Skin epidermis (tissue), 12 donors: ENCODE results near the gene HSPA6.
"Not testable (repeated sequence)": the region's sequence is repeated elsewhere in the genome, so short reads cannot be mapped to it uniquely, and the experiment has no call there.

Experiments used
- H3K27ac ChIP-seq, 21 experiments: fragments of 200-600 bp; sonication (generic) in 11 of 21; one replicate each; pipeline ENCODE4 v1.5.0; 2020; ENCODE audit warnings: mild to moderate bottlenecking in 3 of 21, inconsistent platforms in 2 of 21, moderate library complexity in 2 of 21
- H3K4me3 ChIP-seq, 7 experiments: fragments of 200-600 bp; sonication (generic) in 2 of 7; one replicate each; pipeline ENCODE4 v1.5.0; 2020; ENCODE audit warnings: inconsistent platforms in 2 of 7, mild to moderate bottlenecking in 2 of 7, moderate library complexity in 1 of 7

The HSPA6 gene

DNA sequence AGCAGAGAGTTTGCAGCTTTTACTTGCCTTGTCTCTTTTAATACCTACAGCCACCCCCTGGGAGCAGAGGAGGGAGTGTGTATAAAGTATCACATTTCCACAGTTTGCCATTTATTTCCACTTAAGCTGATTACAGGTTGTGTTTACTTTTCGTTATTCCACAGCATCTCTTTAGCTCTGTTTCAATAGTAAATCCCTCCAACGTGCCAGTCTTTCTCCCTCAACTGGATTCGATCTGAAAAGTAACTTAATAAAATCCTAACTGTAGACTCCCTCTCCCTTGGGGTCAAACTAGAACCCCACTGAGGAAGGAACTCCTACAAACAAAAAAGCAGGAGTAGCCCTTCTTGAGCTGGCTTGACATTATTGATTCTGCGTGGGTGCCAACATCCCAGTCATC is 22.2 kb upstream of the HSPA6 start:
- Histone ChIP-seq H3K4me3 (no peak overlapping the region), H3K27ac (peak overlapping the region in 1 of 21 experiments; percentile 6)

DNA sequence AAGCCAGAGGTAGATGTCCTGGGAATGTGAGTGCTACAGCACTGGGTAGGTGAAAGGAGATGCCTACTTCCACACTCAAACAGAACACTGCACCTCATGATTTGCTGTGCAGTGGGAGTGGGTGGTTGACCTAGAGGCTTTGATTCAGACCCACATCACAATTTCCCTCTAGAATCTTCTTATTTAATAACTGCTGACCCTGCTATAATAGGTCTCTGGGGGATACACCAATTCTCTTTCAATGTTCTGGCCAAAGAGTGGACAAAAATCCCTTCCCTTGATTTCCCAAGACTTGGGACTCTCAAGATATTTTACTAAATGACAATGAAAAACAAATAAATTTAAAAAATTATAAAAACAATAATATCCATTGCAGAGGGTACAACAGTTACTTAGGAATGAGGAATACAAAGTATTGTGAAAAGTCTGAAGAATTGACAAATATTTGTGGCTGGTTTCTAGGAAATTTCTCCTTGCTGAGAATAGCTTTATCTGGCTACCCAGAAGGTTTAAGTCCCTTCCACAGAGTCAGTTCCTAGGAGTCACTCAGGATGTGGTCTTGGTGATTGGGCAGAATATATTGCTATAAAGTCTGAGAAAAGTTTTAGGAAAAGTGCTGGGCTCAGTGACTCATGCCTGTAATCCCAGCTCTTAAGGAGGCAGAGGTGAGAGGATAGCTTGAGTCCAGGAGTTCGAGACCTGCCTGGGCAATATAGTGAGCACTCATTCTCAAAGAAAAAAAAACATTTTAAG is 21.5 kb upstream of the HSPA6 start:
- Histone ChIP-seq H3K27ac (peak overlapping the region in 1 of 21 experiments; percentile 6), H3K4me3 (no peak overlapping the region)

DNA sequence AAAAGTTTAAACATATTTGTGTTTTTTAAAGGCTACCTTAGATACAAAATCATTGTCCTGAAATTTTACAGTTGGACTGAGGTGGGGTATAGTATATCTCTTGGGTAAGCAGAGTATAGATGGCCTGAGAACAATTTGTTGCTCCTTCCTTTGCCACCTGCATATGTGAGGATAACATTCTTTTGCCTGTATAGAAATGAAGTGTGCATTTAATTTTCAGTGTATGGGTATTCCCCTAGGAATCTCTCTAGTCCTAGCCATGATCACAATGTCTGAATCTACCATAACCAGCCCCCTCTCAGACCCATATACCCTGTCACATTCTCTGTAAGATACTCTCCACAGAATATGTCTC is 21.0 kb upstream of the HSPA6 start:
- H3K27ac ChIP-seq = no peak overlapping the region
- H3K4me3 ChIP-seq = no peak overlapping the region

DNA sequence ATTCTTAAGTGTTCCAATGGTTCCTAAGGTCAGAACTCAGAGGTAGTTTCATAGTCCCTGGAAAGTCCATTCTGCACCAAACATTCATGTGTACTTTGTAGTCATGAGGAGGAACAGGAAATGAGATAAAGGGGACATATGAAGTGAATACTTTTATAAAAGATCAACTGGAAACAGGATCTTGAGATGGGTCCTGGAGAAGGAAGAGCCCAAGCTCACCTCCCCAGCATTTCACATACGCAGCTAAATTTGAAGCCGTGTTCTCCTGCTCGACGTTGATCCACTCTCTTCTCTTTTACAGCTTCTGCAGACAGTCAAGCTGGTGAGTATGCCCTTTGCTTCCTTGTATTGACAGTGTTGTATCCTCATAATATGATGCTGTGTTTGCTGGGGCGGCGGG is 18.7 kb upstream of the HSPA6 start:
- Histone ChIP-seq H3K4me3 (peak overlapping the region in 4 of 7 experiments; percentile 0 to 26 (median 20)), H3K27ac (peak overlapping the region in 18 of 21 experiments; percentile 11 to 80 (median 48))

DNA sequence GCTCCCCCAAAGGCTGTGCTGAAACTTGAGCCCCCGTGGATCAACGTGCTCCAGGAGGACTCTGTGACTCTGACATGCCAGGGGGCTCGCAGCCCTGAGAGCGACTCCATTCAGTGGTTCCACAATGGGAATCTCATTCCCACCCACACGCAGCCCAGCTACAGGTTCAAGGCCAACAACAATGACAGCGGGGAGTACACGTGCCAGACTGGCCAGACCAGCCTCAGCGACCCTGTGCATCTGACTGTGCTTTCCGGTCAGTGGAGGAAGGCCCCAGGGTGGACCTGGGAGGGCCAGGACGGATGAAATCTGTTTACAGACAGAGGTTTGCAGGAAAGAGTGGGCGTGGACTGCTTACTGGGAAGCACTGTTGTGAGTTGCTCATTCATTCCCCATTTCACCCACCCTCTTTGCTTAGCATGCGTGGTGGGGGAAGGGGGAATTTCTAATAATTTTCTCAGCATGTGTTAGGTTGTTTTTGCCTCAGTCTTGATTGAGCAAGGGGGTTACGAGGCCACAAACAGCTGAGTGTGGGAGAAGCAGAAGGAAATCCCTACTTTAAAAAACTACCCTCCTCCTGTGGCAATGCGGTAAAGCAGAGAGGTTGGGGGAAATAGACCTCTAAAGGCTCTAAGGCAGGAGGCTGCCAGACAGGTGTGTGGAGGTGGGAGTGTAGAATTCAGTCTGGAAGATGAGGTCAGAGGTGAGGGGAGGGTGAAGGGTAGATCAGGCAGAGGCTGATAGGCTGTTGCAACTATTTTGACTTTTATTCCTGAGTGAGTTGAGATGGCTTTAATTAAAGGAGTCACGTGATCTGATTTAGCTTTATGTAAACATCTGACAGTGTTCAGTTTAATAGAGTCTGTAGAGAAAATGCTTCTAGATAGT is 17.8 kb upstream of the HSPA6 start:
- peak overlapping the region in 6 of 7 experiments; percentile 2 to 26 (median 16) for H3K4me3 ChIP-seq
- peak overlapping the region in 15 of 21 experiments; percentile 15 to 80 (median 54) for H3K27ac ChIP-seq

DNA sequence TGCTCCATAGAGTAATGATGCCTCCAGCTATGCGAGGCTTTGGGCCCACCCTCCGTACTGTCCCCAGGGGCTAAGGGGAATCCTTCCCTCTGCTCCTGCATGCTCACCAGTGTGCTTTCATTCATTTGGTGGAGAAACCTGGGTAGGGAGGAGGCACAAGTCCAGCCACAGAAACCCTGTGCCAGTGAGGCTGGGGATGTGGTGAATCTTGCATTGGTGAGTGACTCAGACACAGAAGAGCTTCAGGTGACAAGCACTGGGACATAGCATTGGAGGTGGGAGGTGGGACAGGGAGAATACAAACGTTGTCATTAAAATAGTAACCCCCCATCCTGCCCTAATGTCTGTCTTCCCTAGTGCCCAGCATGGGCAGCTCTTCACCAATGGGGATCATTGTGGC is 13.9 kb upstream of the HSPA6 start:
- H3K27ac ChIP-seq = no peak overlapping the region
- no peak overlapping the region for H3K4me3 ChIP-seq

DNA sequence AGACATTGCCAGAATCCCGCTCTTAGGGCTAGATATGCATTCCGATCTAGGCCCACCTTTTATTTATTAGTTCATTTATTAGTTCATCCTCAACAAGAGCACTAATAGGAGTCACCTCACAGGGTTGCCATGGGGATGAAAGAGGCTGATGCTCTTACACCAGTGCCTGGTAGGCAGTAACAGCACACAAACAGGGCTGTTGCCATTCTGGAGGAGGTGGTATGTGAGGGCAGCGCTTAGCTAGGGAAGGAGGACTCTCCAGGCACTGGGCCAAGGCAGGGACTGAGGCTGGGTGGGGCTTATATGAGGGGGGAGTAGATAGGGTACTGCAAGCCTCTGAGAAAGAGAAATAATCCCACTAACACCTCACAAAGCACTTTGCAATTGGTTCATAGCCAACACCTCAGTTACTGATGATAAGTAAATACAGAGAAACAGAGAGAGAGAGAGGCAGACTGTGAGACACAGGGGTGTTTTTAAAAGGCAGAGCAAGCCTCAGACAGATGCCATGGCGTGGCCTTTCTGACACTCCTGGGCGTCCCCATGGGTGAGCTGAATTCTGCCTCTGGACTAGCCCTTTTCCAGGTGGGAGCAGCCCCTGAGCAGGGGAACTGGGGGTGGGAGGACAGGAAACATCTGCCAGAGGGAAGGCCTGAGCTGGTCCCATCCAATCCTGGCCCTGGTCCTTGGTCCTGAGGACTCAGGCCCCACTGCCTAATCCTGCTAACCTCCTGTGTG is 13.2 kb upstream of the HSPA6 start:
- no peak overlapping the region for H3K27ac ChIP-seq

DNA sequence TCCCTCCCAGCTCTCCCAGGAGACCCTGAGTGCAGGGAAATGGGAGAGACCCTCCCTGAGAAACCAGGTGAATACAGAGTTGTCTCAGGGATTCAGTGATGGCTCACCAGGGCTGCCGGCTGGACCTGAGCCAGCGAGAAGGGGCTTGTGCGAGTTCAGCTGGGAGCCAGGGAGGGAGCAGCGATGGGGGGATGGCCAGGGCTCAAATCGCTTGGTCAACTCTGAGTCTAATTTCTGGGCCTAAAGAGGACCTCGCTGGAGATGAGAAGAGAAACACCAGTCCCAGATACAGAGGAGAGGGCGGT is 12.6 kb upstream of the HSPA6 start:
- Histone ChIP-seq H3K4me3 (no peak overlapping the region), H3K27ac (no peak overlapping the region)

More for the DNA sequence above, 13.2 kb upstream of the HSPA6 start:
- H3K4me3 ChIP-seq = no peak overlapping the region

DNA sequence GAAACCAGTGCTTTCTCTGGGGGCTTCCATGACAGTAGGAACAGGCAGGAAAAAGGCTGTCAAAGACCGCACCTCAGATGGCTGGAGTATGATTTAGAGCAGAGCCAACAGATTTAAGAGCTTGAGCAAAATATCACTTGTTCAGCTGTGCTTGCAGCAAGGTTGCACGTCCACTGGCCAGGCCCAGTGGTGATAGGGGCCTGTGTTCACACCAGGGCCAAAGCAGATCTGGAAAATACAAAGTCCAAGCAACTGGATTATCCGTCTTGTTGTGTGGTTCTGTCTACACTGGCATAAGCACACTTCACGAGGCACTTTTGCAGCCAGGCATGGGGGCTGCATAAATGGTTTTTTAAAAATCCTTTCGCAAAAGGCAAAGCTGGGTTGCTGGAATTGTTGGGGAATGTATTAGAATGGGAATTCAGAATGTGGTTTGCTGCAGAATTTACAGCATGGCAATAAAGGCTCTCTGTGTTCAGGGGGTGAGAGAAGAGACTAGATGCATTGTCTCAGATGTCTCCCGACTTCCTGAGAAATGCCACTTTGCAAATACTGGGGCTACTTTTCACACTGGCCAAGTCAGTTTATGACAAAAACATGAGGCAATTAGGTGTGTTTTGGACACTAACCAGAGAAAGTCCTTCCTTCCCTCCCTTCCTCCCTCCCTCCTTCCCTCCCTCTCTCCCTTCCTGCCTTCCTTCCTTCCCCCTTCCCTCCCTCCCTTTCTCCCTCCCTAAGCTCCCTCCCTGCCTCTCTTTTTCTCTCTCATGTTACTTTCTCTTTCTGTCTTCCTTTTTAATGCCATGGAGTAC is 11.5 kb upstream of the HSPA6 start:
- H3K4me3 ChIP-seq = not testable (repeated sequence)
- H3K27ac ChIP-seq = peak overlapping the region in 1 of 21 experiments; percentile 16

DNA sequence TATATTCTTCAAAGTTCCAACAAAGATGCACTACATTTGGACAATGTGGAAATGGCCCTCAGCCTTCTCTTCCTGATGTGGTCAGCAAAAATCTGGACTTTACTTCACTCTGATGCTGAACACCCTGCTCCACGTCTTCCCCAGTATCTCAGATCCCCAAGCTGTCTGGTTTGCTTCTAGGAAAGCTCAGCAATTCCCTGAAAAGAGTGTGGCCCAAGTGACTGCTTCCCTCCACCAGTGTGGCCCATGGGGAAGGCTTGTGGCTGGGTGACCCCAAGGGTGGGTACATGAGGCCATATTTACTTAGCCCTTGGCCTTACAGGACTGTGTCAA is 10.9 kb upstream of the HSPA6 start:
- peak overlapping the region in 4 of 21 experiments; percentile 1 to 62 (median 53) for H3K27ac ChIP-seq

DNA sequence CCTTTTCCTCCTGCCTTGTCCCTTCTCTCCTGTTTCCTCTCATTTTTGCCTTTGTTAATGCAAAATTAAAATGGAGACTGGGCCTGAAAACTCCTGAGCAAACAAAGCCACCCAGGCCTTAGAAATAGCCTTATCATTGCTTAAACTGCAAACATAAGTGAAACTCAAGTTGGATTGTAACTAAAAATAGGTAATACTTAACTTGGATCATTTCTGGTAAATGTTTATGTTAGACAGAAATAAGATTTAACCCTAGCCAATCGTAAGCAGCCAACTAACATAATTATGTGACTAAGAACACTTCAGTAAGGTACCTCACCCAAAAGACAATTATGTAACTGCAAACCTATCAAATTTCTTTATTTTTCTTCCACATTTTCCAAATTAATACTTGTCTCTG is 10.4 kb upstream of the HSPA6 start:
- H3K27ac ChIP-seq = peak overlapping the region in 4 of 21 experiments; percentile 1 to 62 (median 53)

More for the DNA sequence above, 10.9 kb upstream of the HSPA6 start:
- not testable (repeated sequence) for H3K4me3 ChIP-seq

DNA sequence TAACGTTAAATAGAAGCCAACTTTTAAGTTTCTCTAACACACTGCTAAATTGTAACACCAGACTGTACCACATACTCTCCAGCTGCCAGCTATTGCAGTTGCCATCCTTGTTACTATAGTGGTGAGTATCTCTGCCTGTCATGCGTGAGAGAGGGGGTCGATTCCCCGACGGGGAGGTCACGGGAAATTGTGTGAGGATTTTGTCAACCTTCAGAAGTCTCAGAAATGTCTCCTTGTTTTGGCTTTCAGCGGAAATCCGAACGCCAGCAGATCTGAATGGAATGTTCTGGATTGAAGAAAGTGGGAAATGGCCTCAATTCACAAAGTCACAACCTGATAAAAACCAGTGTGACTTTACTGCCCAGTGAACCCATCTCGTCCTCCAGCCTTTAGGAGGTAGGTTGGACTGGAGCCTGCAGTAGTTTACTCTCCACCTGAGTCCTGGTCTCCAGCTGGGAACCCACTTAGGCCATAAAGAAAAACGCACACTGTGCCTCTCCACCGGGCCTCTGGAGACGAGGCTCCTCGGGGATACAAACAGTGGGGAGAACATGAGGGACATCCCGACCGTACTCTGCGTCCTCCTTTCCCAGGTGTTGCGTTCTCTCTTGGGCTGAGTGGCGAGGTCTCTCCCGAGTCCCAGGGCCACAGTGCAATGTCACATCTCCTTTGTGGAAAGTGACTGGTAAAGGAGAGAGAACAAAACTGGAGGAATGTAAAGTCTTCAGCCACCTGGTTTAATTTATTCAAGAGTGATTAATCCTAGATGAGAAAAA is 1.1 kb upstream of the HSPA6 start:
- H3K4me3 ChIP-seq = peak overlapping the region in 5 of 7 experiments; percentile 42 to 67 (median 54)
- peak overlapping the region in 9 of 21 experiments; percentile 62 to 94 (median 80) for H3K27ac ChIP-seq

More for the DNA sequence above, 10.4 kb upstream of the HSPA6 start:
- not testable (repeated sequence) for H3K4me3 ChIP-seq

DNA sequence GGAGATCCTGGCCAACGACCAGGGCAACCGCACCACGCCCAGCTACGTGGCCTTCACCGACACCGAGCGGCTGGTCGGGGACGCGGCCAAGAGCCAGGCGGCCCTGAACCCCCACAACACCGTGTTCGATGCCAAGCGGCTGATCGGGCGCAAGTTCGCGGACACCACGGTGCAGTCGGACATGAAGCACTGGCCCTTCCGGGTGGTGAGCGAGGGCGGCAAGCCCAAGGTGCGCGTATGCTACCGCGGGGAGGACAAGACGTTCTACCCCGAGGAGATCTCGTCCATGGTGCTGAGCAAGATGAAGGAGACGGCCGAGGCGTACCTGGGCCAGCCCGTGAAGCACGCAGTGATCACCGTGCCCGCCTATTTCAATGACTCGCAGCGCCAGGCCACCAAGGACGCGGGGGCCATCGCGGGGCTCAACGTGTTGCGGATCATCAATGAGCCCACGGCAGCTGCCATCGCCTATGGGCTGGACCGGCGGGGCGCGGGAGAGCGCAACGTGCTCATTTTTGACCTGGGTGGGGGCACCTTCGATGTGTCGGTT is 477 bp downstream of the HSPA6 start:
- Histone ChIP-seq H3K4me3 (peak overlapping the region; percentile 42 to 80 (median 61)), H3K27ac (peak overlapping the region in 12 of 21 experiments; percentile 38 to 89 (median 50))

DNA sequence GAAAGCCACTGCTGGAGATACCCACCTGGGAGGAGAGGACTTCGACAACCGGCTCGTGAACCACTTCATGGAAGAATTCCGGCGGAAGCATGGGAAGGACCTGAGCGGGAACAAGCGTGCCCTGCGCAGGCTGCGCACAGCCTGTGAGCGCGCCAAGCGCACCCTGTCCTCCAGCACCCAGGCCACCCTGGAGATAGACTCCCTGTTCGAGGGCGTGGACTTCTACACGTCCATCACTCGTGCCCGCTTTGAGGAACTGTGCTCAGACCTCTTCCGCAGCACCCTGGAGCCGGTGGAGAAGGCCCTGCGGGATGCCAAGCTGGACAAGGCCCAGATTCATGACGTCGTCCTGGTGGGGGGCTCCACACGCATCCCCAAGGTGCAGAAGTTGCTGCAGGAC is 981 bp downstream of the HSPA6 start:
- peak overlapping the region in 6 of 7 experiments; percentile 51 to 80 (median 64) for H3K4me3 ChIP-seq
- peak overlapping the region in 9 of 21 experiments; percentile 9 to 55 (median 43) for H3K27ac ChIP-seq

DNA sequence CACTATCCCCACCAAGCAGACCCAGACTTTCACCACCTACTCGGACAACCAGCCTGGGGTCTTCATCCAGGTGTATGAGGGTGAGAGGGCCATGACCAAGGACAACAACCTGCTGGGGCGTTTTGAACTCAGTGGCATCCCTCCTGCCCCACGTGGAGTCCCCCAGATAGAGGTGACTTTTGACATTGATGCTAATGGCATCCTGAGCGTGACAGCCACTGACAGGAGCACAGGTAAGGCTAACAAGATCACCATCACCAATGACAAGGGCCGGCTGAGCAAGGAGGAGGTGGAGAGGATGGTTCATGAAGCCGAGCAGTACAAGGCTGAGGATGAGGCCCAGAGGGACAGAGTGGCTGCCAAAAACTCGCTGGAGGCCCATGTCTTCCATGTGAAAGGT is 1.6 kb downstream of the HSPA6 start:
- not testable (repeated sequence) for H3K4me3 ChIP-seq, H3K27ac ChIP-seq

DNA sequence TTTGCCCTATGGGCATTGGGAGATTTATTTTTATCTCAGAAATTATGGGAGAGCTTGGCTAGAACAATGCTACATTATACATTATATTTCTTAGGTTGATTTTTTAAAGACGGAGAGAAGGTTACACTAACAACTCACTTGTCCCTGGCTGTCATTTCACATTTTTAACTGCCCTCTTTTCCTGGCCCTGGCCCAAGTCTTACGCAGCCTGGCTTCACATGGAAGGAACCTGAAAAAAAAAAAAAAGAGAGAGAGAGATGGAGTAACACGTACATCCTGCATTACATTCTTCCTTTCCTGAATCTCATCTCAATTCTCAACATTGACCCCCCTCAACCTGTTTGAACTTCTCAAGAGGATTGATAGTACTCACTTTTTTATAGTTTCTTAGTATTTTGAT is 4.2 kb downstream of the HSPA6 start:
- not testable (repeated sequence) for H3K4me3 ChIP-seq, H3K27ac ChIP-seq

DNA sequence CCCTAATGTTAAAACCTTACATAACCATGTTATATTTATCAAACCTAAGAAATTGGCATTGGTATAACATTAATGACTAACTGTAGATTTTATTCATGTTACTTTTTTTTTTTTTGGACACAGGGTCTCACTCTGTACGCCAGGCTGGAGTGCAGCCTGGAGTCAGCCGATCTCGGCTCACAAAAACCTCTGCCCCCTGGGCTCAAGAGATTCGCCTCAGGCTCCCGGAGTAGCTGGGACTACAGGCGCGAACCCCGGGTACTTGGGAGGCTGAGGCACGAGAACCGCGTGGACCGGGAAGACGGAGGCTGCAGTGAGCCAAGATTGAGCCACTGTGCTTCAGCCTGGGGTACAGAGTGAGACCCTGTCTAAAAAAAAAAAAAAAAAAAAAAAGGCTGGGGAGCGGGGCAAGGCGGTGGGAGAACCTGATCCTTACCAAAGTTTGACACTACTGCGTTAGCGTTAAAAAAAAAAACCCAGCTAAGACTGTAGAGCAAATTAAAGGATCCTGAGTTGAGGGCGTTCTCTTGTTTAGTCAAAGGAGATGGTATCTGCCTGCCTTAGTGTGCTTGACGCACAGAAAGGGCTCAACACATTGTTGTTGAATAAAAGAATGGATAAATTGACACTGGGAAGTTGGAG is 5.2 kb downstream of the HSPA6 start:
- H3K27ac ChIP-seq = peak overlapping the region in 11 of 21 experiments; percentile 17 to 93 (median 81)
- peak overlapping the region in 5 of 7 experiments; percentile 51 to 67 (median 60) for H3K4me3 ChIP-seq

DNA sequence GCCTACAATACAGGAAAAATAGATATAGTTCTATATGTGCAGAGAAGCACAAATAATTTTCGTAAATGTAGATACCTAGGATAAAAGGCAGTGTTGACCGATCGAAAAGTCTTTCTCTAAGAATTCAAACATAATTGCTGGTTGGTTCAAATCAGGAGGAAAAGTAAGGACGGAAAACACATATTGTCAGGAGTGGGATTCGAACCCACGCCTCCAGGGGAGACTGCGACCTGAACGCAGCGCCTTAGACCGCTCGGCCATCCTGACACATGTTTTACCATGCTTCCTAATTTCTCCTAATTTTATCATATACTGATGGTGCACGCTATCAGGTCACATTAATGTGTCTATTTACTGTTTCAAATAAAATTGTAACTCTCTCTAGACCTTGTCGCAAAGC is 5.8 kb downstream of the HSPA6 start:
- H3K4me3 ChIP-seq = peak overlapping the region; percentile 49 to 67 (median 54)

More for the DNA sequence above, 5.8 kb downstream of the HSPA6 start:
- H3K27ac ChIP-seq = peak overlapping the region in 17 of 21 experiments; percentile 15 to 93 (median 81)
